Tibial nerve (tissue), 4 donors: Measurements from ENCODE around the gene TTC38. TPM values are rescaled to one million over a fixed set of nuclear protein-coding genes. Genes with fewer than 3 reads are reported as not detected.
"Not testable (repeated sequence)": the region's sequence is repeated elsewhere in the genome, so short reads cannot be mapped to it uniquely, and the experiment has no call there.

ENCODE experiments used
- DNase-seq, 2 donors: peaks; one replicate each; pipeline ENCODE4 v3.0.0-alpha.2; 2019; ENCODE audit warnings: low spot score in 2 of 2
- H3K27ac ChIP-seq, 4 donors: fragments of 200-600 bp; sonication (generic) in 3 of 4; one replicate each; pipeline ENCODE4 v1.5.1; 2017 to 2019; ENCODE audit warnings: mild to moderate bottlenecking in 1 of 4
- H3K27me3 ChIP-seq, 2 donors: fragments of 200-600 bp; sonication (generic) in 1 of 2; one replicate each; pipeline versions ENCODE4 v1.5.1 to v1.6.0; 2017 to 2019
- H3K36me3 ChIP-seq, 3 donors: fragments of 200-600 bp; sonication (generic); one replicate each; pipeline ENCODE4 v1.5.1; 2018 to 2019
- H3K4me1 ChIP-seq, 4 donors: fragments of 200-600 bp; sonication (generic) in 3 of 4; one replicate each; pipeline ENCODE4 v1.5.1; 2017 to 2019
- H3K4me3 ChIP-seq, 4 donors: fragments of 200-600 bp; sonication (generic) in 3 of 4; one replicate each; pipeline ENCODE4 v1.5.1; 2017 to 2019; ENCODE audit warnings: mild to moderate bottlenecking in 1 of 4, moderate library complexity in 1 of 4
- H3K9me3 ChIP-seq, 4 donors: fragments of 200-600 bp; sonication (generic) in 3 of 4; one replicate each; pipeline ENCODE4 v1.5.1; 2017 to 2019
- EP300 ChIP-seq, 2 donors: sonication (generic); formaldehyde crosslinking; IDR thresholded peaks; one replicate each; pipeline ENCODE4 v1.6.1; 2017; ENCODE audit warnings: antibody characterized with exemption in 2 of 2, mild to moderate bottlenecking in 1 of 2
- POLR2A ChIP-seq, 2 donors: fragments of 450-650 bp; IDR thresholded peaks; one replicate each; pipeline ENCODE4 v1.6.1; 2017; ENCODE audit warnings: antibody characterized with exemption in 2 of 2, mild to moderate bottlenecking in 2 of 2, moderate library complexity in 2 of 2
- WGBS, 2 donors: methylation state at CpG; one replicate each; pipeline ENCODE4 v1.1.5; 2018; 5-methylcytosine and 5-hydroxymethylcytosine counted together
- total RNA-seq, 4 donors: library from RNA; depleted of rRNA; stranded (reverse); fragments of >200 nt; gene quantifications; one replicate each; pipeline ENCODE4 v1.1.0, GENCODE V29; 2016
- TF ChIP-seq, protein P1 (sequence below), 5 experiments: fragments of 200-600 bp in 3 of 5; fragments of 450-650 bp in 2 of 5; sonication (generic) in 3 of 5; IDR thresholded peaks; one replicate each; pipeline ENCODE4 v1.5.1; 2016 to 2019; ENCODE audit warnings: antibody characterized with exemption in 5 of 5, mild to moderate bottlenecking in 3 of 5, moderate library complexity in 2 of 5

Gene TTC38
- total RNA-seq, 4 donors from 2014 or later = 63.2 to 85.2 (median 74.2) TPM

- no peak for DNase-seq
- Histone ChIP-seq H3K27me3 (no peaks in the 10 kb centered on the region), H3K9me3 (no peaks in the 10 kb centered on the region), H3K4me3 (no peak overlapping the region), H3K4me1 (no peaks in the 10 kb centered on the region), H3K27ac (no peak overlapping the region), H3K36me3 (no peaks in the 10 kb centered on the region)
- WGBS, 2 donors = 94 to 98% methylated on average over 8 of the region's 8 CpGs
- TF ChIP-seq, protein P1, sequence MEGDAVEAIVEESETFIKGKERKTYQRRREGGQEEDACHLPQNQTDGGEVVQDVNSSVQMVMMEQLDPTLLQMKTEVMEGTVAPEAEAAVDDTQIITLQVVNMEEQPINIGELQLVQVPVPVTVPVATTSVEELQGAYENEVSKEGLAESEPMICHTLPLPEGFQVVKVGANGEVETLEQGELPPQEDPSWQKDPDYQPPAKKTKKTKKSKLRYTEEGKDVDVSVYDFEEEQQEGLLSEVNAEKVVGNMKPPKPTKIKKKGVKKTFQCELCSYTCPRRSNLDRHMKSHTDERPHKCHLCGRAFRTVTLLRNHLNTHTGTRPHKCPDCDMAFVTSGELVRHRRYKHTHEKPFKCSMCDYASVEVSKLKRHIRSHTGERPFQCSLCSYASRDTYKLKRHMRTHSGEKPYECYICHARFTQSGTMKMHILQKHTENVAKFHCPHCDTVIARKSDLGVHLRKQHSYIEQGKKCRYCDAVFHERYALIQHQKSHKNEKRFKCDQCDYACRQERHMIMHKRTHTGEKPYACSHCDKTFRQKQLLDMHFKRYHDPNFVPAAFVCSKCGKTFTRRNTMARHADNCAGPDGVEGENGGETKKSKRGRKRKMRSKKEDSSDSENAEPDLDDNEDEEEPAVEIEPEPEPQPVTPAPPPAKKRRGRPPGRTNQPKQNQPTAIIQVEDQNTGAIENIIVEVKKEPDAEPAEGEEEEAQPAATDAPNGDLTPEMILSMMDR (IDR thresholded peaks at IDR 0.05) = no peak
- TF ChIP-seq EP300 (IDR thresholded peaks at IDR 0.05) = no peak
Measured at GRCh38 chr22:46312056-46312455, 44.2 kb downstream of the TTC38 start.

DNA sequence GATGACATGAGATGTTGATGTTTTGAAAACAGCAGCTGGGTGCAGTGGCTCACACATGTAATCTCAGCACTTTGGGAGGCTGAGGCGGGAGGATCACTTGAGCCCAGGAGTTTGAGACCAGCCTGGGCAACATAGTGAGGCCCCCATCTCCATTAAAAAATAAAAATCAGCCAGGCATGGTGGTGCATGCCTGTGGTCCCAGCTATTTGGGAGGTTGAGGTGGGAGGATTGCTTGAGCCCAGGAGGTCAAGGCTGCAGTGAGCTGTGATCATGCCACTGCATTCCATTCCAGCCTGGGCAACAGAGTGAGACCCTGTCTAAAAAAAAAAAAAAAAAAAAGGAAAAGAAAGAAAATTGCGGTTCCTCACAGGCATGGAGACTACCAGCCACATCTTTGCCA lies 45.0 kb downstream of the TTC38 start:
- not testable (repeated sequence) for DNase-seq, H3K4me1 ChIP-seq, H3K9me3 ChIP-seq, H3K27ac ChIP-seq, H3K4me3 ChIP-seq, H3K36me3 ChIP-seq, H3K27me3 ChIP-seq
- WGBS, 2 donors = 94 to 95% methylated on average over 2 of the region's 2 CpGs

DNA sequence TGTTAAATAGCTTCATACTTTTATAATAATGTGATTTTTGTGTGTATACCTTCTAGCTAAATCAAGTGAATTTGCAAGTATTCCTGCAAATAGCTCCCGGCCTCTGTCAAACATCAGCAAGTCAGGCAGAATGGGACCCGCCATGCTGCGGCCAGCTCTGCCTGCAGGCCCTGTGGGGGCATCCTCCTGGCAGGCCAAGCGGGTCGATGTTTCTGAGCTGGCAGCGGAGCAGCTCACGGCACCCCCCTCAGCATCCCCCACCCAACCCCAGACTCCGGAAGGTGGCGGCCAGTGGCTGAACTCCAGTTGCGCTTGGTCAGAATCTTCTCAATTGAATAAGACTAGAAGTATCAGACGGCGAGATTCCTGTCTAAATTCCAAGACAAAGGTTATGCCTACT lies 48.2 kb downstream of the TTC38 start:
- no peak overlapping the region for H3K27ac ChIP-seq
- H3K36me3 ChIP-seq = no peaks in the 10 kb centered on the region
- no peaks in the 10 kb centered on the region for H3K4me1 ChIP-seq
- no peaks in the 10 kb centered on the region for H3K9me3 ChIP-seq
- no peaks in the 10 kb centered on the region for H3K27me3 ChIP-seq
- no peak for TF ChIP-seq POLR2A (IDR thresholded peaks at IDR 0.05)
- TF ChIP-seq EP300 (IDR thresholded peaks at IDR 0.05) = no peak
- TF ChIP-seq, protein P1 (IDR thresholded peaks at IDR 0.05) = no peak
- no peak for DNase-seq
- no peak overlapping the region for H3K4me3 ChIP-seq
- WGBS, 2 donors = 85 to 89% methylated on average over 12 of the region's 12 CpGs

GRCh38 chr22:46317646-46318045 lies 49.8 kb downstream of the TTC38 start:
- no peak overlapping the region for H3K27ac ChIP-seq
- H3K36me3 ChIP-seq = no peaks in the 10 kb centered on the region
- no peak overlapping the region for H3K4me3 ChIP-seq
- TF ChIP-seq POLR2A (IDR thresholded peaks at IDR 0.05) (no peak), EP300 (IDR thresholded peaks at IDR 0.05) (no peak)
- TF ChIP-seq, protein P1 (IDR thresholded peaks at IDR 0.05) = no peak
- no peak for DNase-seq
- WGBS, 2 donors = 87 to 89% methylated on average over 20 of the region's 20 CpGs
- H3K4me1 ChIP-seq = no peaks in the 10 kb centered on the region
- H3K9me3 ChIP-seq = no peaks in the 10 kb centered on the region
- no peaks in the 10 kb centered on the region for H3K27me3 ChIP-seq

DNA sequence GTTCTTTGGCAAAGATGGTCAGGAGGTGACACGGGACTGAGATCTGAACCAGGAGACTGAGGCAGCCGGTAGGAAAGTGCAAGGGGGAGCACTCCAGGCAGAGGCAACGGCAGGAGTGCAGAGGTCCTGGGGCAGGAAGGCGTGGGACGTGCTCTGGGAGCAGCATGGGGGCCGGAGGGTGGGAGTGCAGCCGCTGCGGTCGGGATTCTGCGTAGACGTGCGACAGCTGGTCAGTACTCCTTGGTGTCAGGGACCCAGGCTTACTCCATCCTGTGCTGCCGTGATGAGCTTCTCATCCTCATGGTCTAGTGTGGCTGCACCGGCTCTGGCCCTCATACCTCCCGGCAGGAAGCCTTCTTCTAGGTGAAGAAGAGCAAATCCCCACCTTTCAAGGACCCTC lies 50.8 kb downstream of the TTC38 start:
- H3K36me3 ChIP-seq = no peaks in the 10 kb centered on the region
- TF ChIP-seq POLR2A (IDR thresholded peaks at IDR 0.05) (no peak), EP300 (IDR thresholded peaks at IDR 0.05) (no peak)
- TF ChIP-seq, protein P1 (IDR thresholded peaks at IDR 0.05) = no peak
- no peak overlapping the region for H3K27ac ChIP-seq
- DNase-seq = no peak
- no peaks in the 10 kb centered on the region for H3K4me1 ChIP-seq
- no peaks in the 10 kb centered on the region for H3K27me3 ChIP-seq
- no peak overlapping the region for H3K4me3 ChIP-seq
- no peaks in the 10 kb centered on the region for H3K9me3 ChIP-seq
- WGBS, 2 donors = 90 to 93% methylated on average over 15 of the region's 15 CpGs

GRCh38 chr22:46319319-46319718 lies 51.5 kb downstream of the TTC38 start:
- TF ChIP-seq, protein P1 (IDR thresholded peaks at IDR 0.05) = no peak
- TF ChIP-seq EP300 (IDR thresholded peaks at IDR 0.05) = no peak
- TF ChIP-seq POLR2A (IDR thresholded peaks at IDR 0.05) = no peak
- H3K9me3 ChIP-seq = no peaks in the 10 kb centered on the region
- WGBS, 2 donors = 90 to 95% methylated on average over 10 of the region's 10 CpGs
- no peak overlapping the region for H3K27ac ChIP-seq
- no peak for DNase-seq
- H3K27me3 ChIP-seq = no peaks in the 10 kb centered on the region
- no peaks in the 10 kb centered on the region for H3K4me1 ChIP-seq
- H3K36me3 ChIP-seq = no peaks in the 10 kb centered on the region
- no peak overlapping the region for H3K4me3 ChIP-seq
